Astrocyte (in vitro differentiated cells and primary cell): Measurements from ENCODE around the gene ZNF280C.

Source experiments
- CTCF ChIP-seq: IDR thresholded peaks from 2 replicates; pipeline ENCODE4 v1.5.1; 2011; ENCODE audit warnings: low read depth, mild to moderate bottlenecking, inconsistent platforms, low read length, moderate library complexity; ENCODE audit not compliant: insufficient read depth
- EZH2 ChIP-seq: IDR thresholded peaks from 2 replicates; pipeline ENCODE4 v1.6.1; 2012; ENCODE audit warnings: mild to moderate bottlenecking, low read length, inconsistent platforms; ENCODE audit not compliant: insufficient read depth

- TF ChIP-seq CTCF (no peak), EZH2 (no peak)
These were observed 52.4 kb downstream of the ZNF280C start for GRCh38 chrX:130216320-130216719.
